ENCODE results near the gene CEP44. TPM values are rescaled to one million over a fixed set of nuclear protein-coding genes. Genes with fewer than 3 reads are reported as not detected.

CEP44 gene
- polyA plus RNA-seq, 1 donor (not counting 4 experiments of a cell fraction or from before 2014, with no cell fraction given) = 8.0 TPM

DNA sequence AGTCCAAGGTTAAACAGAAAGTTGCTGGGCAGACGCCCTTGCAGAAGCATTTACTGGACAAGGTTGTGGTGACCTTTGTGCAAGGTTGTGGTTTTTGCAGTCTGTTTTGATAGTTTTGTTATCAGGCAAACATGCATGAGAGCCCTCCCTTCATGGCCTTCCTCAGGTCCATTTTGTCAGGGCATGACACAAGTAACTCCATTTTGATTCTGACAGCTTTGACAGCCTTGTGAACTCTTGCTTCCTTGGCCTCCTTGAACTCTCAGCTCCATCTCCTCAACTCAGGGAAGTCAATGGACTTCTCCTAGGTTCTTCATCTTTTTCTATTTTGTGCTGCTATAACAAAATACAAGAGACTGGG, 97.7 kb downstream of the CEP44 start:
- H3K9me1 ChIP-seq (ENCODE audit: control insufficient read depth, extremely low read depth, insufficient read depth, low read length) = no peaks in the 10 kb centered on the region
- no peak for FAIRE-seq
- no peak overlapping the region for H3K4me3 ChIP-seq (ENCODE audit: control insufficient read depth in 2 of 3, extremely low read depth in 1 of 3, insufficient read depth in 2 of 3, low read depth in 1 of 3, low read length in 3 of 3)
- no peak overlapping the region for H3K4me2 ChIP-seq (ENCODE audit: control insufficient read depth, extremely low read depth, insufficient read depth, low read depth, low read length)
- DNase-seq (ENCODE audit: low read depth, low spot score) = no peak
- no peak overlapping the region for H3K9ac ChIP-seq (ENCODE audit: control insufficient read depth, extremely low read depth, insufficient read depth, low read length)
- H3K4me1 ChIP-seq (ENCODE audit: control insufficient read depth, extremely low read depth, insufficient read depth, low read length) = peaks cover 6% of the 10 kb centered on the region
- TF ChIP-seq EZH2 (IDR thresholded peaks at IDR 0.05; ENCODE audit: low read length) (no peak), CTCF (optimal IDR thresholded peaks at IDR 0.05 in 1 of 3, IDR thresholded peaks at IDR 0.05 in 1 of 3, conservative IDR thresholded peaks at IDR 0.05 in 1 of 3; ENCODE audit: extremely low read depth in 1 of 3, insufficient read depth in 2 of 3, low read length in 3 of 3) (no peak)
- H3K9me3 ChIP-seq (ENCODE audit: control insufficient read depth, low read depth, low read length) = no peaks in the 10 kb centered on the region
- no peaks in the 10 kb centered on the region for H3K36me3 ChIP-seq (ENCODE audit: control insufficient read depth in 2 of 2, extremely low read depth in 1 of 2, insufficient read depth in 2 of 2, low read length in 2 of 2)
- no peak overlapping the region for H3K27ac ChIP-seq (ENCODE audit: control insufficient read depth, insufficient read depth, low read length)
- dilution Hi-C loops (cut with MboI; ENCODE audit: extremely low pct_ligation_motif_present, low sequenced_read_pairs) = no loop called here
- no peaks in the 10 kb centered on the region for H3K27me3 ChIP-seq (ENCODE audit: control insufficient read depth, extremely low read depth, insufficient read depth, low read length)
- no peaks in the 10 kb centered on the region for H3K79me2 ChIP-seq (ENCODE audit: control insufficient read depth, insufficient read depth, low read length)
- no peak overlapping the region for H2AFZ ChIP-seq (ENCODE audit: control insufficient read depth, low read length)
- no peaks in the 10 kb centered on the region for H4K20me1 ChIP-seq (ENCODE audit: control insufficient read depth, extremely low read depth, insufficient read depth, low read length)

Other genes starting within 250 kb of the CEP44 start
- 9.0 to 21.0 TPM (median 16.3 TPM) in 3 replicates for gene FBXO8, start 244 bp upstream of the CEP44 start, polyA plus RNA-seq
- 0.21 to 0.75 TPM (median 0.45 TPM) in 3 replicates for gene HPGD, start 238.6 kb downstream of the CEP44 start, polyA plus RNA-seq